ENCODE results near the gene STAMBPL1.

DNA sequence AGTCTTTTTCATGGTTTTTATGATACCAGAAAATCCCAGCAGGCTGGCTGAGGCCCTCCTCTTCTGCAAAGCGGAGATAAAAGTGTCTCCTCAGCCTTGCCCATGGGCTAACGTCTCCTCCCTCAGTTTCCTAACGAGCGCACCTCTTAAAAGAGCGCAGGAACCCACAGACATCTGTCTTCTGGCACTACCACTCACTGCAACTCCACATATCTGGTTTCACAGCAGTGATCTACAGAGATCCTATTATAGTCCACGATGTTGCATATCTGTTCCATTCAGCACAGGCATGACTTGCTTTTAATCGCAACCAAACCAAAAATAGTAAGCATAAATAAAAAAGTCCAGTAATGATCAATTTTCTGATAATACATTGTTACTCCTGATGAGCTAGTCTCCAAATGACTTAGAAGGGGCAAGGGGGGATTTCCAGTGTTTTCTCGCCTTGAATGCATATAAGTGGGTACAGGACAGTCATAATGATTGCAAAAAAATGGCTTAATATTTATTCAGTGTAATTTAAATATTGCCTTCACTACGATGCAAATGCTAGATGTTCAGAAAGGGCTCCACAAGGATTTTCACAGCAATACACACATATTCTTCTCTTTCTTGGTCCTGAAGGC lies 49.3 kb upstream of the STAMBPL1 start:
- TF ChIP-seq CTCF (IDR thresholded peaks at IDR 0.05) (no peak), POLR2AphosphoS5 (IDR thresholded peaks at IDR 0.05) (no peak)

Measured in upper lobe of left lung (tissue), 4 donors.